HG02938 (cell line): ENCODE measurements around the gene RTL1.

Experiments used
- ATAC-seq: cut with Tn5 transposase; IDR thresholded peaks from one replicate; pipeline ENCODE4 v1.9.1; 2021; ENCODE audit warnings: mild to moderate bottlenecking, moderate library complexity; ENCODE audit not compliant: unreplicated experiment

Gene RTL1

GRCh38 chr14:100836941-100837804, 66.3 kb downstream of the RTL1 start:
- no peak for ATAC-seq

DNA sequence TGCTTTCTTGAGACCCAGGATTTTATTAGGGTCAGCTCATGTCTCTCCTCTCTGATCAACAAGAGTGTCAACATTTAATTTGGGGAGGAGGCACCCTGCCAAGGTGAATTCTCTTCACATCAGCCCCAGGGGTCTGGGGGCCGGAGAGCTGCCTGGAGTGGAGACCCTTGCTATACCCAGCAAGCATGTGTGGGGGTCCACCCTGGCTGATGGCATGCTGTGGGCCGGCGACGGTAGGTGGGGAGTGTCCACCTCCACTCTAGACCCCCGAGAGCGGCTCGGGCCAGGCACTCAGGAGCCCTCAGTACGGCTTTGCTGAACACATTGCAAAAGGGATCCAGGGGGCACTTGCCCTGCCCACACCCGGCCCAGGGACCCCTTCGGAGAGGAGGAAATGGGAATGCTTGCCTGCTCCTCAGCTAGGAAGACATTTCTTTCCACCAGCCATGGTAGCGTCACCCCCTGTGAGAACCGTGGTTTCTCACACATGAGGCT, 67.2 kb downstream of the RTL1 start:
- ATAC-seq, result no peak

- no peak for ATAC-seq
These were observed 67.8 kb downstream of the RTL1 start for GRCh38 chr14:100835548-100836310.

DNA sequence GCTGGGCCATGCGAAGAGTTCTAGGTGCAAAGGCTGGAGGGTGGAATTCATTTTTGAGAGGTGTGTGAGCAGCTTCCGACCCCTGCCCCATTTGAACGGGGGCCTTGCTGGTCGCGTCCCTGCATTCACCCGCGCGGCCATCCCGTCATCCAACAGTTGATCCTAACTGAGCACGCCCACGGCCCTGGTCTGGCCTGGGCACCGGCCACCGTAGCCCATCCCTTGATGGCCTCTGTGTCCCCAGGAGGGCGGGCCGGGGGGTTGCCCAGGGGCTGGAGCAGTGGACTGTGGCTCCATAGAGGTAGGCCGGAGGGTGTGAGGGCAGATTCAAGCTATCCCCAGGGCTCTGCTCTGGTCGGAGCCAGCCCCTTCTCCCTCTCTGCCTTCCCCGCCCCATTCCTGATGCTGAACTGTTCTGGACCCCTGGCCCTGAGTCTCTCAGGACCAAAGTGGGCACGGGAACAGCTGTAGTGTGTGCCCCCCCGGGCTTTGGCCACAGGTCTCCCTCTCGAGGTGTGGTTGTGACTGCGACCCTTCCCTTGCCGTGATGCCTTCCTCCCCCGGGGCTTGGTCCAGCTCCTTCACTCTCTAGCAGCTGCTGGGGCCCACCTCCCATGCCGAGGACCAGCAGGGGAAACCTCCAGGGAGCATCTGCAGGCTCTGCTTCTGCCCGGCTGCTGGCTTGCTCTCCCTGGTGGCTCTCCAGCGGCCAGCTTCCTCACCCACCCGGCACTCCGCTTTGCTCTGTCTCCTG, 68.6 kb downstream of the RTL1 start:
- no peak for ATAC-seq

DNA sequence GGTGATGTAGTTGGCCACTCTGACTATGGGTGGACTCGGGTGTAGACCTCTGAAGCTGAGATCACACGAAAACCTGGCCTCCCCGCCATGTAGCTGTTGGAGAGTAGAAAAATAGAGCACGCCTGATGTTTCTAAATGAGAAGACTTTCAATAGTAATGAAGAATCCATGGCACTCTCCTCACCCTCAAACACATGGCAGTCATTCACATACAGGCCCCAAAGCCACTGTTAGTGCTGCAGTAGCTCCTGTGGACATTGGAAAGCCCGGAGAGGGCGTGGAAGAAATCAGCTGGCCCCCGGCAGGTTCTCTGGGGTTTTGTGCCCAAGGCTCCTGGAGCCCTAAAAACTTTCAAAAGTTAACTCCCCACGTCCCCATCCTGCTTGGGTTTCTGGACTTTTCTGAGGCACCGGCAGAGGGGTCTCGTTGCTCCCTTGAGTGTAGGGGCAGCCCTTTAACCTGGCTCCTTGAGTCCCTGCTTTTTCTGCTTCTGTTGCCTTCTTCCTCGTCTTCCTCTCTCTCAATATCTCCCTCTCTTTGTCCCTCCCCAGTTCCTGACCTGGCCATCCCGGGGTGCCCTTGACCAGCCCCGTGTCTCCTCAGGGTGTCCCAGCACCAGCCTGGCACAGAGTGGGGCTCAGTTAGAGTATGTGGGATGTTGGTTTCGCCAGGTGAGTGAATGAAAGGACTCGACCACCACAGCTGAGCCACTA, 69.3 kb downstream of the RTL1 start:
- no peak for ATAC-seq

- ATAC-seq, result no peak
These were observed 71.1 kb downstream of the RTL1 start for GRCh38 chr14:100832311-100832960.

- no peak for ATAC-seq
These were observed 72.8 kb downstream of the RTL1 start for GRCh38 chr14:100830681-100831080.
